ENCODE data around the gene OR2J2. TPM values are rescaled to one million over a fixed set of nuclear protein-coding genes. Genes with fewer than 3 reads are reported as not detected.
"Not testable (repeated sequence)": the region's sequence is repeated elsewhere in the genome, so short reads cannot be mapped to it uniquely, and the experiment has no call there.

The OR2J2 gene
- total RNA-seq (not detected), polyA plus RNA-seq (not detected)
- long read RNA-seq, donor 1: 0 reads
- long read RNA-seq, donor 2: 0 reads
- long read RNA-seq, donor 3: 0 reads
- long read RNA-seq, donor 4: 0 reads
- long read RNA-seq, donor 5: 0 reads

DNA sequence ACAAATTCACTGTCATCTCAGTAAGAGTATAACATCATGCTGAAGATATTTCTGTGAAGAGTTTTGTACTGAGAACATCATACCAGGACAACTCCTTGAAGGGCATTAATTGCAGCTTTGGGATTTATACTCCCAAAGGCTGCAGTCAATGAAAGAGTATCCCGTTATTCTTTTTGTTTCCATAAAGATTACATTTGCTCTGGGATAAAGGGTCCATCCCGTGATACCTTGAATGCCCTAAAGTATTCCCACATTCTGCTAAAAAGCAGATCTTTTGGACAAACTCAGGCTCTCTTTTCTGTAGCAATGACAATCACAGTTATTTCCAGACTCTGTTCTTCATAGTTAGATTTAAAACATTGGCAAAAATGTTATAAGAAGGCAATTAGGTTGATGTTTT, at the start of gene OR2J2:
Gene OR2J2 (plus strand): TSS at position 301 of the 400 bp plus-strand sequence. CDS start 2,729 bp downstream, outside the sequence.
- not testable (repeated sequence) for DNase-seq; H3K9ac ChIP-seq (ENCODE audit: insufficient read depth in 1 of 2, low read length in 2 of 2); H3K9me3 ChIP-seq (ENCODE audit: control insufficient read depth in 4 of 4, insufficient read depth in 3 of 4, low read length in 3 of 4); H3K27me3 ChIP-seq (ENCODE audit: control insufficient read depth in 3 of 3, insufficient read depth in 3 of 3, low read length in 2 of 3); H3K36me3 ChIP-seq (ENCODE audit: control insufficient read depth in 4 of 4, insufficient read depth in 4 of 4, low read length in 4 of 4); ATAC-seq (ENCODE audit: insufficient read depth, low FRiP score); H3K27ac ChIP-seq (ENCODE audit: low read depth in 1 of 2, low read length in 1 of 2); H3K4me3 ChIP-seq; H3K4me1 ChIP-seq (ENCODE audit: control insufficient read depth in 5 of 5, insufficient read depth in 5 of 5, low read length in 5 of 5)
- 73 to 90% methylated on average over 2 of the region's 2 CpGs for WGBS, 2 donors

DNA sequence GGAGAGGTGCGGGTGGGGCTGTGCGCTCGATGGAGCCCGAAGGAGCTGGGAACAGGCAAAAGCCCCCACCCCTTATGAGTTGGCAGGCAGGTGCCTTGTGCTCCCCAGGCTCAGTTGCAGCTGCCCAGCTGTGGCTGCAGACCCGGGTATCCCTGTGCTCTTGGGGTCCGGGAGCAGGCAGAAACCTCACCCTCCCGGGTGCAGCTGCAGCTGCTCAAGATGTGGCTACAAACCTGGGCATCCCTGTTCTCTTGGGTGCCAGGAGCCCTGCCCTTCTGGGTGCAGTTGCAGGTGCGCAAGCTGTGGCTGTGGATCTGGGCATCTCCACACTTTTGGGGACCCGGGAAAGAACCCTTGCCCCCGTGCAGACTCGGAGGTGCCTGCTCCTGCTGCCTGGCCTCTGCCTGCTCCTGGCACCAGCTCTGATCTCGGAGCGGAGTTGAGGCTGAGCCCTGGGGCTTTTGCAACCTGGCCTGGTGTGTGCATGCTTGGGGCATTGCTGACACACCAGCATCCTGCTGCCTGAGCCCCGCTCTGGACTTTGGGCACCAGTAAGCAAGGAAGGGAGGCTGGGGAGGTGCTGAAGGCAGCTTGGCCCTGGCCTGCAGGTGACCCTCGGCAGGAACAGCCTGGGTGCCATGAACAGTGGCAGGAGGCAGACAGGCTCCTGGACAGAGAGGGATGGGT, 41.2 kb upstream of the OR2J2 start:
- DNase-seq (no peak), ATAC-seq (ENCODE audit: insufficient read depth, low FRiP score) (no peak)
- H3K27me3 ChIP-seq (ENCODE audit: control insufficient read depth in 3 of 3, insufficient read depth in 3 of 3, low read length in 2 of 3): peaks cover 0 to 3% (median 0%) of the 10 kb centered on the region in 3 donors
- 83 to 84% methylated on average over 15 of the region's 15 CpGs for WGBS, 2 donors
- no peaks in the 10 kb centered on the region for H3K36me3 ChIP-seq (ENCODE audit: control insufficient read depth in 4 of 4, insufficient read depth in 4 of 4, low read length in 4 of 4)
- no peak overlapping the region for H3K4me3 ChIP-seq
- TF ChIP-seq, protein P1, sequence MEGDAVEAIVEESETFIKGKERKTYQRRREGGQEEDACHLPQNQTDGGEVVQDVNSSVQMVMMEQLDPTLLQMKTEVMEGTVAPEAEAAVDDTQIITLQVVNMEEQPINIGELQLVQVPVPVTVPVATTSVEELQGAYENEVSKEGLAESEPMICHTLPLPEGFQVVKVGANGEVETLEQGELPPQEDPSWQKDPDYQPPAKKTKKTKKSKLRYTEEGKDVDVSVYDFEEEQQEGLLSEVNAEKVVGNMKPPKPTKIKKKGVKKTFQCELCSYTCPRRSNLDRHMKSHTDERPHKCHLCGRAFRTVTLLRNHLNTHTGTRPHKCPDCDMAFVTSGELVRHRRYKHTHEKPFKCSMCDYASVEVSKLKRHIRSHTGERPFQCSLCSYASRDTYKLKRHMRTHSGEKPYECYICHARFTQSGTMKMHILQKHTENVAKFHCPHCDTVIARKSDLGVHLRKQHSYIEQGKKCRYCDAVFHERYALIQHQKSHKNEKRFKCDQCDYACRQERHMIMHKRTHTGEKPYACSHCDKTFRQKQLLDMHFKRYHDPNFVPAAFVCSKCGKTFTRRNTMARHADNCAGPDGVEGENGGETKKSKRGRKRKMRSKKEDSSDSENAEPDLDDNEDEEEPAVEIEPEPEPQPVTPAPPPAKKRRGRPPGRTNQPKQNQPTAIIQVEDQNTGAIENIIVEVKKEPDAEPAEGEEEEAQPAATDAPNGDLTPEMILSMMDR (IDR thresholded peaks at IDR 0.05; ENCODE audit: control extremely low read depth, extremely low read depth): no peak
- no peaks in the 10 kb centered on the region for H3K9me3 ChIP-seq (ENCODE audit: control insufficient read depth in 4 of 4, insufficient read depth in 3 of 4, low read length in 3 of 4)
- H3K4me1 ChIP-seq (ENCODE audit: control insufficient read depth in 5 of 5, insufficient read depth in 5 of 5, low read length in 5 of 5): no peaks in the 10 kb centered on the region
- no peak overlapping the region for H3K9ac ChIP-seq (ENCODE audit: insufficient read depth in 1 of 2, low read length in 2 of 2)
- H3K27ac ChIP-seq (ENCODE audit: low read depth in 1 of 2, low read length in 1 of 2): no peak overlapping the region

DNA sequence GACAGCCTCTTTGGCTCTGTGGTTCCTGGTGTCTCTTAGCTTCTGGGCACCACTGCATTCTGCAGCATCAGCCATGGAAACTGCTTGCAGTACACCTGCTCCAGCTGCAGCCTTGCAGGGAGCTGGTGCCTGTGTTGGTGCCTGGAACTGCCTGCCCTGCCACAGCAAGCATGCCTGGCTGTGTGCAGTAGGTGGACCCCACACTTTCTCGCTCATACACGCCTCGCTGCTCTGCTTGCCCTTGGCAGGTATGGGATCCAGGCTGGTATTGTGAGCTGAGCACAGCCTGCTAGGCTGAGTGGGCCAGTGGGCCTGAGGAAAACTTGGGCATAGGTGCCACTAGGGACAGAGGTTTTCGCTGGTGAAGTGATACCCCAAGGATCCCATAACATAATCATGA, 40.1 kb upstream of the OR2J2 start:
- H3K36me3 ChIP-seq (ENCODE audit: control insufficient read depth in 4 of 4, insufficient read depth in 4 of 4, low read length in 4 of 4): no peaks in the 10 kb centered on the region
- H3K4me1 ChIP-seq (ENCODE audit: control insufficient read depth in 5 of 5, insufficient read depth in 5 of 5, low read length in 5 of 5): no peaks in the 10 kb centered on the region
- no peak overlapping the region for H3K4me3 ChIP-seq
- H3K27me3 ChIP-seq (ENCODE audit: control insufficient read depth in 3 of 3, insufficient read depth in 3 of 3, low read length in 2 of 3): peaks cover 0 to 3% (median 0%) of the 10 kb centered on the region in 3 donors
- 93 to 98% methylated on average over 4 of the region's 4 CpGs for WGBS, 2 donors
- ATAC-seq (ENCODE audit: insufficient read depth, low FRiP score) (no peak), DNase-seq (no peak)
- TF ChIP-seq, protein P1 (IDR thresholded peaks at IDR 0.05; ENCODE audit: control extremely low read depth, extremely low read depth): no peak
- no peak overlapping the region for H3K27ac ChIP-seq (ENCODE audit: low read depth in 1 of 2, low read length in 1 of 2)
- no peaks in the 10 kb centered on the region for H3K9me3 ChIP-seq (ENCODE audit: control insufficient read depth in 4 of 4, insufficient read depth in 3 of 4, low read length in 3 of 4)
- no peak overlapping the region for H3K9ac ChIP-seq (ENCODE audit: insufficient read depth in 1 of 2, low read length in 2 of 2)

DNA sequence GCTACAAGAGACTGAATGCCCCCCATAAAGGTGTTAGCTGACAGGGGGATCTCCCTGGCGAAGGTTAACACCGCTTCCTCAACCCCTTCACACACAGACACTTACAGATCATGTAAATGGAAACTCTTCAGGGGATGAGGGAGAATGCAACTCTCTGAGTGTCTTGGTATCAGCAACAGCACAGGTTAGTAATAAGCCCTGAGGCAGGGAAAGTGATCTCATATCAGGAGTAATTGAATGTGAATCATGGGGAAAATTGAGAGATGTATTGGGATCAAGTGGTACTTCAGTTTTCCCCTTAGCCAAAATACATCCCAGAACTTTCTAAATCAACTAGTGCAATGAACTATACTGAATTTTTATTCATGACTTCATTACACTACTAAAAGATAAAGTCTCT, 39.0 kb upstream of the OR2J2 start:
- Histone ChIP-seq H3K9me3 (ENCODE audit: control insufficient read depth in 4 of 4, insufficient read depth in 3 of 4, low read length in 3 of 4) (no peaks in the 10 kb centered on the region), H3K4me1 (ENCODE audit: control insufficient read depth in 5 of 5, insufficient read depth in 5 of 5, low read length in 5 of 5) (no peaks in the 10 kb centered on the region), H3K27me3 (ENCODE audit: control insufficient read depth in 3 of 3, insufficient read depth in 3 of 3, low read length in 2 of 3) (peaks cover 0 to 3% (median 0%) of the 10 kb centered on the region in 3 donors), H3K4me3 (no peak overlapping the region), H3K9ac (ENCODE audit: insufficient read depth in 1 of 2, low read length in 2 of 2) (no peak overlapping the region), H3K27ac (ENCODE audit: low read depth in 1 of 2, low read length in 1 of 2) (no peak overlapping the region), H3K36me3 (ENCODE audit: control insufficient read depth in 4 of 4, insufficient read depth in 4 of 4, low read length in 4 of 4) (no peaks in the 10 kb centered on the region)
- ATAC-seq (ENCODE audit: insufficient read depth, low FRiP score) (no peak), DNase-seq (no peak)
- 55 to 75% methylated on average over 2 of the region's 2 CpGs for WGBS, 2 donors
- TF ChIP-seq, protein P1 (IDR thresholded peaks at IDR 0.05; ENCODE audit: control extremely low read depth, extremely low read depth): no peak

All from lung (tissue), 16 donors.